ENCODE data around the gene IGF2R.

The IGF2R gene

DNA sequence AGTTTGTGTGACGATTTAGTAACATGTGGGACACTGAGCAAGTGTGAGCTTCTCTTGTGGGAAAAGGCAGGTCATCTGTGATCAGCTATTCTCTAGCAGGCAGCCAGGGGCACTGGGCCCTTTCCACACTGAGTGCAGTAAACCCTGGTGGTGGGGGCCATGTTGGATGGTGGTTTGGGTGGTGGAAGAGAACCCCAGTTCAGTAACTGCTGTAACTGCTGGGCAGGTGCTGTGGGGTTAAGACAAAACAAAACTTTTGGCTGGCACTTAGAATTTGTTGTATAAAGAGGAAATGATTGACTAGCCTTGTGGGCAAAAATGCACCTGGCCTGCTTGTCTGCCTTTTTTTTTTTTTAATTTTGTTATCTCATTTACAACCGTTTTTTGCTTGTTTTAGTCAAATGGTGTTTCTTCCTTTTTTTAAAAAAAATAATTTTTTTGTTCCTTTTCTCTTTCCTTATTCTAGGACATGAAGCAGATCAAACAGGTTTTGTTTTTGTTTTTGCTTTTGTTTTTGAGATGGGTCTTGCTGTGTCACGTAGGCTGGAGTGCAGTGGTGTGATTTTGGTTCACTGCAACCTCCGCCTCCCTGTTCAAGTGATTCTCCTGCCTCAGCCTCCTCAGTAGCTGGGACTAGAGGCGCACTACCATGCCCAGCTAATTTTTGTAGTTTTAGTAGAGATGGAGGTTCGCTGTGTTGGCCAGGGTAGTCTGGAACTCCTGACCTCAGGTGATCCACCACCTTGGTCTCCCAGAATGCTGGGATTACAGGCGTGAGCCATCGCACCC, 59.8 kb downstream of the IGF2R start:
- no peak for DNase-seq

DNA sequence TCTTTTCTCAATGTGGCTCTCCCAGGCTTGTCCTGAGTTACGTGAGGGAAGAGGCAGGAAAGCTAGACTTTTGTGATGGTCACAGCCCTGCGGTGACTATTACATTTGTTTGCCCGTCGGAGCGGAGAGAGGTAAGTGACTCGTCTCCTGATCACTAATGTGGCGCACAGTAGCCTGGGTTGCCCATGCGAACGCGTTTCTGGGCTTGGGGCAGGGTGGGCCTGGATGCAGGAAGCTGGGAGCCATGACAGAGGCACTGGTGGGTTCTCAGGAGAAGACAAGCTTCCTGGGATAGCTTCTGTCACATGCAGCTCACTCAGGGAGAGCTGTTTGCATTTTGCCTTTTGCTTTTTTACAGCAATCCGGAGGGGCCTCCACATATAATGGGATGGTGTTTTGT, 60.6 kb downstream of the IGF2R start:
- DNase-seq, result no peak

DNA sequence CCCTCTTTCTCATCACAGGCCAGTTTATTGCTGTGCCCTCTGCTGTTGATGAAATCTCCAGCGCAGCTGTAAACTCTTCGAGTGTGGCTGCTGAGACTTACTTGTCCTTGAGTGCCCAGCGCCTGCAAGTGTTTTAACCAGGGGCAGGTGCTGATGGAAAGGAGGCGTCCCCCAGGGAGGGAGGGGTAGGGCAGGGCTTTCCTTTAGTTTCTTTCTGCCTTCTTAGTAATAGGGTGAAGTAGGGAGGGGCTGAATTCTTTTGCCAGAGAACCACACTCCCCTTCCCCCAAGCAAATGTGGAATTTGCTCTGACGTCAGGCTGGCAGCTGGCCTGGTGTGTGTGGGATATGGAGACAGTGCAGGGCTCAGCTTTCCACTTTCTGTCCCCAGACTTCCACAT, 61.2 kb downstream of the IGF2R start:
- no peak for DNase-seq

DNA sequence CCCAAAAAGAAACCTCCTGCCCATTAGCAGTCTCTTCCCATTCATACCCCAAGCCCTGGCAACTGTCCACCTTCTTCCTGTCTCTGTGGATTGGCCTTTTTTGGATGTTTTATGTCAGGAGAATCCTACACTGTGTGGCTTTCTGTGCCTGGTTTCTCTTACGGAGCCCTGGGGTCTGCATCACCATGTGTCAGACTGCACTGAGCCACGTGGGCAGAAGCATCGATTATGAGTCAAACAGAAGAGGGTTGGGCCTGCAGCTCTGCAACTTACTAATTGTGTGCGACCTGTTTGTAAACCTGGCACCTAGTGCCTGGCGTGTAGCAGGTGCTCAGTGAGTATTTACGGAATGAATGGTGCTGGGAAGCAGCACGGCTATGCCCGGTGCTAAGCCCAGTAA, 62.6 kb downstream of the IGF2R start:
- DNase-seq, result no peak

DNA sequence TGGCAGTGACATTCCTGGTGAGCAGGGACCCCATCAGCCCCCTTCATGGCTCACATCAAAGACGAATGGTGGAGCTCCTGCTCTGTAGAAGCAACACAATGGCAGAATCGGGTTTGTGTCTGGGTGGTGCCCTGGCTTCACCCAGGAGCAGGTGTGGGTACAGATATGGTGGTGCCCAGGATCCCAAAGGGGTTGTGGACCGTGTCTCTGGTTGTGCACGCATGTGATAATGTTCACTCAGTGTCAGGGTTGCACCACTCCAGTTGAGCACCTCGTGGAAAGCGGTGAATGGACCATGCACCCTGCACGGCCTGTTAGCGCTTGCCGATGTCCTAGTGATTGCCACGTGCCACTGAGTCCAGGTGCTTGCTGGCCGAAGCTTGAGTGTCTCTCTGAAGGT, 63.0 kb downstream of the IGF2R start:
- no peak for DNase-seq

DNA sequence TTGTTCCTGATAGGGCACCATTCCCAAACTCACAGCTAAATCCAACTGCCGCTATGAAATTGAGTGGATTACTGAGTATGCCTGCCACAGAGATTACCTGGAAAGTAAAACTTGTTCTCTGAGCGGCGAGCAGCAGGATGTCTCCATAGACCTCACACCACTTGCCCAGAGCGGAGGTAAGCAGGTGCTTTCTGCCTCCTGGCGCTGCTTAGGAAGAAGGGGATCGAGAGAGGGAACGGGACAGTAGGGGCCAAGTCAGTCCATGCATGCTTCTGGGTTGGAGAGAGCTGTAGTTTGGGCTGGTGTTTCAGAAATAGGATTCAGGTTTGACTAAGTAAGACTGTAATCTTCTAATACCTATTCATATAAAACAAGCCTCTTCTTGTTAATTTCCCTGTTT, 63.7 kb downstream of the IGF2R start:
- no peak for DNase-seq

DNA sequence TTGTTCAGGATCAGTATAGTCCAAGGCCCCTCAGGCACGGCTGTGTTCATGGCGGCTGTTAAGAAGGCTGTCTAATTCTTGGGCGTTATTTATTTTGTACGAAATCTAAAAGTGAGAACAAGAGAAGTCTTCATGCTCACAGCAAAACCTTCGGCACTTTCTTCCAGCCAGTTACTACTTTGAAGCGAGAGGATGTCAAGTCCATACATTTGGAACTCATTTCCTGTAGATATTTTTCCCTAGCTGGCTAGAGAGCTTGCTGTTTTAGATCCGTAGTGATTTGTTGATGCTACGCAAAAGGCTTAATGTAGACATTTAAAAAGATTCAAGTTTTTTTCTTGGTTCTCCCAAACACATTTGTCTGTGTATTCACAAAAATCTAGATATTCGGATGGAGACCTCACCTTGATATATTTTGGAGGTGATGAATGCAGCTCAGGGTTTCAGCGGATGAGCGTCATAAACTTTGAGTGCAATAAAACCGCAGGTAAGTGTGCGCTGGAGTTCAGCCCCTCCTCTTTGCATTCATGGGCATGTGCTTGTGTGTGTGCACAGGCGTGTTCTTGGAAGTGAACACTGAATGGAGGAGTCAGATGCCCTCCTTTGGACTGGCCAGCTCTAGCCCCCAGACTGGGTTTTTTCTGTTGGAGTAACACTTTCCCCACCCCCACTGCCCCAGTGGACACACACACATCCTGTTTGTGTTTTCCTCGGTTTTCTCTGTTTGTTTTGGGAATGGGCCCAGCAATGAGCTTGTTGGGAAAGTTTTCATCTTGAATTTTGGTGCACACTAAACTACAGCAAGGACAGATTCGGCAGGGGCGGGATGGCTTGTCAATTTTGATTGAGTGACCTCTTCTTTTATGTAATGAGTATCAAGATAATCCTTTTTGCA, 65.4 kb downstream of the IGF2R start:
- DNase-seq, result no peak

DNA sequence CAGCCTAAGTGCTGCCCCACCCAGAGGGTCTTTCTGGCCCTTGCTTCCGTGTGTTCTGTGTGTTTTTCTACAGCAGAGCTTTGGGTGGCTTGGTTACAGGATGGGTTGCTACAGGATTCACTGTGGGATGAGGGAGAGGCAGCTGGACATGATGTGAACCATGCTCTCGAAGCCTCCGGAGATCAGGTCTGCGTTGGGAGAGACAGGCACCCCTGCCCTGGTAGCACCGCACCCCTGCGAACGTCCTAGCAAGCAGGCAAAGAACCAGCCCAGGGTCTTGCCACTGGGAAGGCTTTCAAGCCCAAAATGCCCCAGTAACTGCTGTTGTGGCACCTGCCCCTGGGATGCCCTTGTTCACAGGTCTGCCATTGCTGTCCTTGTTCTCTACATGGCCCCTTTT, 66.4 kb downstream of the IGF2R start:
- no peak for DNase-seq

DNA sequence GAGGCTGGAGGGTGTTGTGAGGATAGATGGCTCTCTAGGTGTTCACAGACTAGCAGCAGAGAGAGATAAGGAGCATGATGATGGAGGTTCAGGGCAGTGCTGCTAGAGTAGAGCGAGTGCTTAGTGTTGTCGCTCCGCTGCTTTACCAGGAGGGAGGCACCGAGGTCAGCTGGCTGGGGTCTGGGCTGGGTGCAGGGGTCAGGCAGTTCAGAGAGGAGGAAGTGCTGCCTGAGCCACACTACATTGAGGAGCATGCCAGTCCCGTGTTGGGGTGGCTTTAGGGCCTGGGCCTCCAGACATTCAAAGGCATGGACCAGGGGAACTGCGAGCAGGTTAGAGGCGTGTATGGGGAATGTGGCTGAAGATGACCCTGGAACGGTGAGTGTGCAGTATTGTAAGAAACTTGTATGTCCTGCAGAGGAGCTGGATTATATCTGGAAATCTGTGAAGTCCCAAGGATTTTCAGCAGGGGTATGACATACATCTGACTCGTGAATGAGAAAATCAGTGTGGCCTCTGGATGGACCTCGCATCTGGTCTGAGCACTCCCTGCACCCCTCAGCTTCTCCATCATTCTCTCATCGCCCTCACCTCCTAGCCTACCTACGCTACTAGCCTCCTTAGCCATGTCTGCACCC, 66.9 kb downstream of the IGF2R start:
- no peak for DNase-seq

DNA sequence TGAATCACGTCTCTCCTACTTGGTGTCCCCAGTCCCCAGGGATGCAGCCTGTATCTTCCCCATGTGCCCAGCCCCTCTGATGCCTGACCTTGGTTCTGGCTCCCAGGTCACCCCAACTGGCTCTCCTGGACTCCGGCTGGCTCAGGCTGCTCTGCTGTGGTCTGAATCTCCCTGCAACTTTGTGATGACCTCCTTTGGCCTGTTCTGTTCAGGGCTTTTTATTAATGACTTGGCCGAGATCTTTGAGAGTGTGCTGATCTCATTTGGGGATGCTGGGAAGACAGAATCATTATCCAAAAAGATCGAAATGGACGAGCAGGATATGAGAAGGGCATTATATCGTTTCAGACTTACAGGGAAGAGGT, 67.4 kb downstream of the IGF2R start:
- no peak for DNase-seq

DNA sequence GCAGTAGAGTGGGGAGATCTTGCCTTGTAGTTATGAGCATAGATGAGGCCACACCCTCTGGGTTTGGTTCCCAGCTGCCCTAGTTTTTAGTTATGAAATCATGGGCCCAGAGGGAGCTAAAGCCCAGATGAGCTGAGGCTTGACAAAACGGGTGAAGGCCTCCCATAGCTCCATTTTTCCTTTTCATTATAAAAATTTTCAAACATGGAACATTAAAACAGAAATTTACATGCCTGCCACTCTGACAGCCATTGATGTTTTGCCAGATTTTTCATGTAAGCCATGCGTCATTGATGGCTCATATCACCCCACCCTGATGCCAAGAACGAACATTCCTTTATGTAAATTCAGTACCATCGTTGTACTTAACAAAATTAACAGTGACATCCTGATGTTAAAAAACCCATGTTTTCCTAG, 67.9 kb downstream of the IGF2R start:
- DNase-seq, result no peak

DNA sequence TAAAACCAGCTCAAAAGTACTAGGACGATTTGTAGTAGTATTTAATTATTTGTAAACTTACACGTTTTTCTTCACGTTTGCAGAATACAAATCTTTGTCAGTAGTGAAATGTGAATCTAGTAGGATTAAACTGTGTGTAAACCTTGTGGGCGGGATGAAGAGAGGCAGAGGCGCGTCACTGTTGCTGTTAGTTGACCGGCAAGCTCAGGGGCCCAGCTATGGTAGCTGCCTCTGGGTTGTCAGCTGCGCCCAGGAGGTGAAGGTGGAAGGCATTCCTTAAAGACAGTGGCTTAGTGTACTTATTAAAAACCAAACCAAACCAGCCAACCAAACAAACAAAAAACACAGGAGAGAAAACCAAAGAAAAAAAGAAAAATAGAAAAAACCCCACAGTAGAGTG, 69.6 kb downstream of the IGF2R start:
- no peak for DNase-seq

DNA sequence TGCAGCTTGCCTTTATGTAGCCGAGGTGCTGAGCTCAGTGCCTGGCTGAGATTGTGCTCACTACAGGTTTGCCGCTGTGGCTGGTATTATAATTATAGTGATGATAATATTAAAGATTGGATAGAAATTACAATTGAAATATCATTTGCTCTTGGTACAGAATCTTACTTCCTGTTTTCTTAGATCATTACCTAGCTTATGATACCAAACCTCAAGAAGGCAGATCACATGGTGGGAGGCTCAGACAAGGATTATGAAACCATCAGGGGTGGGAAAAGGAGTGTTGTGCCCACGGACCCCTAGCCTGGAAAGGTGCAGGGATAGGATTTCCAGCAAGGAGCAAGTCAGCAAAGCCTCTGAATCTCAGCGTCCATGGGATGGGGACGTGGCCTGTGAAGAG, 70.6 kb downstream of the IGF2R start:
- DNase-seq, result no peak

DNA sequence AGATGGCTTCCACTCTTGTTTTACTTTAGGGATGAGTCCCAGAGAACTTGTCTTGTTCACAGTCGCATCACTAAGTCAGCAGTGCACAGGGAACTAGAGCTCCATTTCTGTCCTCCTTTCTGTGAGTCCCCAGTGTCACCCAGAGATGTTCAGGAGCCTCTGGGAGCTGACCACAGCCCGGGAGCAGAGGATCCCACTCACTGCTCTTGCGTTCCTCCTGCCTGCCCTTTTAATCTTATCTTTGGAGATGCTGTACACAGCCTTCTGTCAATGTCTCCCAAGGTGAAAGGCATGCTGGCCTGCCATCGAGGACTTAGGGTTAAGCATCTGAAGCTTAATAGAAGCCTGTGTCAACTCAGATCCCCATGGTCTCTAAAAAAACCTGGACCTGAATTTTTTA, 71.2 kb downstream of the IGF2R start:
- DNase-seq, result no peak

DNA sequence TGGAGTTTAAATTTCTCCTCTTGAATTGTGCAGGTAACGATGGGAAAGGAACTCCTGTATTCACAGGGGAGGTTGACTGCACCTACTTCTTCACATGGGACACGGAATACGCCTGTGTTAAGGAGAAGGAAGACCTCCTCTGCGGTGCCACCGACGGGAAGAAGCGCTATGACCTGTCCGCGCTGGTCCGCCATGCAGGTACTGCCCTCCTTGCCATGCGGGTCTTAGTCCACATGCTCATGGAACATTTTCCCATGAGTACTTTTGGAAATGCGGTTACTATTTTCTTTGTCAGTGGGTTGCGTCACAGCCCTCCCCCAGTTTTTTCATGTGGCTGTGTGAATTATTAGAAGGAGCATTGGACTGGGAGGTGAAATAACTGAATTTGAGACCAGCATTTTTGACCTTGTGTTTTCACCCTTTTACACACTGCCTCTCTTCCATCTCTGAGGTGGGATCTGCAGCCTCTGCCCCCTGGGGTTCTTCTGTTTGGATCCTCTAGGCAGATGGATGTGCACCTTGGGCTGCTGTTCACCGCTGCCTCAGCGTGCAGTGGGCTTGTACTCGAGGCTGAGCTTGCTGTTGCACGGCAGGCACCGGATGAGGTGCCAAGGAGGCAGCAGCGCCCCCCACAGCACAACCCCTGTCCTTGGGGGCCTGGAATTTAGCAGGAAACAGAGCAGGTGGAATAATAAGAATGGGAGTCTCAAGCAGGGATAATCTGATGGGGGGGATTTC, 71.8 kb downstream of the IGF2R start:
- no peak for DNase-seq

DNA sequence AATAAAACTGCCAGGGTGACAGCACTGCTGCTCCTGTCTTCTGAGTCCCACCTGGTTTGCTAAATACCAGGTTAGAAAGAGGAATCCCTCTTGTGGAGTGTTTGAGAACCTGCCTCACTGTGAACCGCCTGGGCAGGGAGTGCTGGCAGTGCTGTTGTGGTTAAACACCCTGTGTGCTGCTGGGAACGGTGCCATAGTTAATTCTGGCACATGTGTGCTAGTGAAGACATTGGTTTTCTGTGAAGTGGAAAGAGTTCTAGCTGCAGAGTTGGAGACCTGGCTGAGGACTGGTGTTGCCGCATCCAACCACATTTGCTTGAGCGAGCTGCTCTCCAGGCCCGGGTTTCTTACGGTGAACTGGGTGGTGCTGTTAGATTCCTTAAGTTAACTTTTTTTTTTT, 72.7 kb downstream of the IGF2R start:
- no peak for DNase-seq

DNA sequence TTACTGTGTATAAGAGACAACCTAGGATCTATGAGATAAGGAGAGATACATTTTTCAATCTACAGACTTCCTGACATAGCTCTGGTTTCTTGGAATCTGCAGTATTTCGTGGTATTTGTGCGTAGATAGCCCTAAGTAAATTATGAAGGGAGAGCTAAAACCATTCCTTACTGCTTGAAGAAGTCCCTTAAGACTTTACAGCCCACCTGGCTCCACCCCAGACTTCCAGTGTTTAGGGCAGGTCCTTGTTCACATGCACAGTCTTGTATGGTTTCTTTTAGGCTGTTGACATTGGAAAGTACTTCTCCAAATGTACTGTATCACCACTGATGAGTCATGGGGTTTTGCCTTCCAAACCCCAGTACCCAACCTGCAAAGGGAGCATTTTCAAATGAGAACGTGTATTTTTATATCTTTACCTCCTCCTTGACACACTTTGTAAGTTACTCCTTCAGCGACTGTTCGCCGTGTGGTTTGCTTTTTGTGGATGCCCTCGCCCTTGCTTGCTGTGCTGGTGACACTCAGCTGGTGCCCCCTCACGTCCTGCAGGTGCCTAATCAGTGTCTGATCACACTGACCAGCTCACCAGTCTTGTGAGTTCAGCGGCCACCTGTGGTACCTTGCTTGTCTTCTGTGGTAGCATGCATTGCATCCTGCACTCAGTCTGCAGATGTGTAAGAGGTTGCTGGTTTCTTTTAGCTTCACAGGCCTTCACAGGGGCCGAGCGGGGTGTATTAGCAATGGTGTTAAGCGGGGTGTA, 73.3 kb downstream of the IGF2R start:
- DNase-seq, result no peak

DNA sequence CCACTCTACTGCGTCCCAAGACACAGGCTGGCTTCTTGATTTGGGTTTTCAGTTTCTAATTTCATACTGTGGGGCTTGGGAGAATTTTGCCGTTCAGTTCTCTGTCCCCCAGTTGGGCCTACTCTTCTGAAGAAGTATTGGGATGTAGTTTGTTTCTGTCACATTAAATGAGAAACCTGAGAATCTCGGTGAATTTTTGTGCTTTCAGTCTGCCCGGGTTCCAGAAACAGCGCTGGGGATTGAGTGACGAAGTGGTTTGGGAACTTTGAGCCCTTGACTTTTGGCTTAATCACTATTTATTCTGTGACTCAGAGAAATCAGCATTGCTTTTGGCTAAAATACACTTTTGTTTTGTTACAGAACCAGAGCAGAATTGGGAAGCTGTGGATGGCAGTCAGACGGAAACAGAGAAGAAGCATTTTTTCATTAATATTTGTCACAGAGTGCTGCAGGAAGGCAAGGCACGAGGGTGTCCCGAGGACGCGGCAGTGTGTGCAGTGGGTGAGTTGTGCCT, 74.0 kb downstream of the IGF2R start:
- no peak for DNase-seq

DNA sequence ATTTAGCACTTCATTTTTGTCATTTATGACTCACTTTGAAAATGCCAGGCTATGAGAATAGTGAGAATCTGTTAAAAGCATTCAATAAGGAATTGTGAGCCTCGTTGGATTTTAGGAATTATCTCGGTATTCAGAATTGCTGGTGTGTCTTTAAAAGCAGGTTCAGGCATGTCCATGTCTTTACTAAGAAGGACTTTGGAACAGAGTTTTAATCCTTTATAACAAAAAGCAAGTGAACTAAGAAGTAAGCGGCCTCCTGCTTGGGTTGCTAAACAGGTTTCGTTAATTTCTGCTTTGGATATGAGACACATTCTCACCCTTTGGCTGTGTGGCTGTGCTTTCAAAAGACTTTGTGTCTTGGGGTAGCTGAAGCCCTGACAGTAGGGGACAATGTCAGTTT, 74.9 kb downstream of the IGF2R start:
- DNase-seq, result no peak

DNA sequence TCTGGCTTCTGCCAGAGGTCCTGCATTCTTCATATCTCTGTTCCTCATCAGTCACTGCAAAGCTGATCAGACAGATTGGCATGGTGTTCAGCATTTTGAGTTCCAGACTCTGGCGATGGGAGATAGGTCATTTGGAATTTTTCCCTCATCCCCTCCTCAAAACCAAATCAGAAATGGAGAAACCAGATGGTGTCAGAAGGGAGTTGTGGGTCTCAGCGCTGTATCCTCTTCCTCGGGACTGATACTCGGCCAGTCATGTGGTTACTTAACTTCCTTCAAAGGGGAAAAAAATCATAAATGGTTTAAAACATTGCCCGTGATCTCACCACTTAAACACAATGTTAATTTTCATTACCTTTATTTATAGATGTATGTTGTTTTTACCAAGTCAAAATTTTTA, 75.8 kb downstream of the IGF2R start:
- no peak for DNase-seq

DNA sequence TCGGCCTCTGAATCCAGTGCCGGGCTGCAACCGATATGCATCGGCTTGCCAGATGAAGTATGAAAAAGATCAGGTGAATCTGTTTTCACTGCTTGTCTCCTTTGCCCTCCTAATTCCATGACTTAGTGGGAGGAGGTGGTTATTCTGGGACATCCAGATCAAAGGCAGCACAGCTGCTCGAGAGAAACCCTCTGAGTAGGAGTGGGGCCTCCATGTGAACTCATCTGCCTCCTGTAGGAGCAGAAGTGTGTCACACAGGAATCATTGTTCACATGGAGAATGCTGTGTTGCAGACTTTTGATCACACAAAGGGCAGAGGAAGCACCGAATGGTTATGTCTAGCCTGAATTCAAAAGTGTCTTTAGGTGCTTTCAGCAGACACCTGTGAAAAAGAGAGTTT, 79.6 kb downstream of the IGF2R start:
- no peak for DNase-seq

DNA sequence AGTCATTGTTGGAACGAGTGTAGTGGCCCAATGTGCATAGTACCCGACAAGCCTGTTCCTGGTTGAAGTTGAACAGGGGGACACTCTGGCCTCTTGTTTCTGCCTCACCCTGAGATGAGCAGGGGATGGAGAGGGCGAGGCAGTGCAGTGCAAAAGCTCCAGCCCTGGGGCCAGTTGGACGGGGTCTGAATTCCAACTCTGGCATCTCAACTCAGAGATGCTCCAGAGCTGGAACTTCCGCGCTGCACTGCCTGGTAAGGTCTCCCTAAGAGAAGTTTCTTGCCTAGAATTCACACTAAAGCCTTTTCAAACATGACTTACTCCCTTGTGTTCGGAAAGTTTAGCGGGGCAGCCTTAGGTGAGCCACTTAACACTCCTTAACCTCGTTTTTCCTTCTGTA, 80.5 kb downstream of the IGF2R start:
- no peak for DNase-seq
